Mononuclear cell (primary cell): ENCODE results near the gene ATAT1. TPM values are rescaled to one million over a fixed set of nuclear protein-coding genes. Genes with fewer than 3 reads are reported as not detected.
"Not testable (repeated sequence)": the region's sequence is repeated elsewhere in the genome, so short reads cannot be mapped to it uniquely, and the experiment has no call there.

ENCODE experiments used
- H3K27me3 ChIP-seq: 2 replicates; pipeline ENCODE4 v1.6.0; 2011; ENCODE audit warnings: low read length, control low read depth; ENCODE audit not compliant: insufficient read depth
- H3K4me1 ChIP-seq: 2 replicates; pipeline ENCODE4 v1.5.1; 2011; ENCODE audit warnings: mild to moderate bottlenecking, low read length, control low read depth; ENCODE audit not compliant: insufficient read depth
- H3K4me3 ChIP-seq: 2 replicates; pipeline ENCODE4 v1.5.1; 2011; ENCODE audit warnings: mild to moderate bottlenecking, low read length, moderate library complexity
- H3K9me3 ChIP-seq: 2 replicates; pipeline ENCODE4 v1.5.1; 2011; ENCODE audit warnings: low read depth, mild to moderate bottlenecking, control low read depth, low read length
- total RNA-seq: library from RNA; depleted of rRNA; stranded (reverse); fragments of >200 nt; gene quantifications from one replicate; pipeline ENCODE4 v1.2.3, GENCODE V29; 2012

ATAT1 gene
- total RNA-seq, 1 donor: 0.94 TPM

DNA sequence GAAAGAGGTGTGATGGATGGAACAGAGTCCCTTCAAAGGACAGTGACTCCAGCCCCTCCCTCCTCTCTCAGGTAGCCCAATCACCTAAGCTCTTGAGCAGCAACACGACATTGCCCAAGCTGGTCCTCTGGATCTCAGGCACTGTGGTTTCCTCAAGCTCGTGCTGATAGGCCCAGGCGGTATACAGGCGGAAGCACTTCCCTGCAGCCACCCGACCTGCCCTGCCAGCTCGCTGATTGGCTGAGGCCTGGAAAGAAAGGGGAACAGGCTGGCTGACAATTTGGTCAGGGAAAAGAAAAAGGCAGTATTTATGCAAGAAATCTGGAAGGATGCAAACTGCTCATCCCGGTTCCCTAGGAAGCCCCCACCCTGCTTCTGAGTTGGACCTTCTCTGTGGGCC, 29.8 kb downstream of the ATAT1 start:
- Histone ChIP-seq H3K4me1 (peaks cover 7% of the 10 kb centered on the region), H3K27me3 (no peaks in the 10 kb centered on the region), H3K4me3 (no peak overlapping the region), H3K9me3 (no peaks in the 10 kb centered on the region)

GRCh38 chr6:30657454-30657853, 30.8 kb downstream of the ATAT1 start:
- H3K9me3 ChIP-seq: no peaks in the 10 kb centered on the region
- H3K27me3 ChIP-seq: no peaks in the 10 kb centered on the region
- peaks cover 7% of the 10 kb centered on the region for H3K4me1 ChIP-seq
- no peak overlapping the region for H3K4me3 ChIP-seq

GRCh38 chr6:30657922-30658321, 31.2 kb downstream of the ATAT1 start:
- not testable (repeated sequence) for H3K4me3 ChIP-seq, H3K27me3 ChIP-seq, H3K9me3 ChIP-seq, H3K4me1 ChIP-seq

- H3K9me3 ChIP-seq: no peaks in the 10 kb centered on the region
Measured at GRCh38 chr6:30664994-30665767, 38.5 kb downstream of the ATAT1 start.

DNA sequence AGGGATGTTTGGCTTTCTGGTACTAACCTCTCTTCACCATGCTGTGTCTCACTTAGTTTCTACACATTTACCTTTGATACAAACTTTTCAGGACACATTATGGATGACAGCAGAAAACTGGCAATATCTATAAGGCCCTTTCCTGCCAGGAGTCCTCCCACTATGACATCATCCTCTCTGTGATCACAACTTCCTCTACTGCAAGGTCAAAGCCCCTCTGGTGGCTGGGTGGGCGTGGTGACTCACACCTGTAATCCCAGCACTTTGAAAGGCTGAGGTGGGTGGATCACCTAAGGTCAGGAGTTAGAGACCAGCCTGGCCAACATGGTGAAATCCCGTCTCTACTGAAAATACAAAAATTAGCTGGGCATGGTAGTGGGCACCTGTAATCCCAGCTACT, 39.6 kb downstream of the ATAT1 start:
- not testable (repeated sequence) for H3K4me1 ChIP-seq

More at GRCh38 chr6:30664994-30665767, 38.5 kb downstream of the ATAT1 start:
- no peak overlapping the region for H3K4me3 ChIP-seq
- no peaks in the 10 kb centered on the region for H3K27me3 ChIP-seq
- no peaks in the 10 kb centered on the region for H3K4me1 ChIP-seq

DNA sequence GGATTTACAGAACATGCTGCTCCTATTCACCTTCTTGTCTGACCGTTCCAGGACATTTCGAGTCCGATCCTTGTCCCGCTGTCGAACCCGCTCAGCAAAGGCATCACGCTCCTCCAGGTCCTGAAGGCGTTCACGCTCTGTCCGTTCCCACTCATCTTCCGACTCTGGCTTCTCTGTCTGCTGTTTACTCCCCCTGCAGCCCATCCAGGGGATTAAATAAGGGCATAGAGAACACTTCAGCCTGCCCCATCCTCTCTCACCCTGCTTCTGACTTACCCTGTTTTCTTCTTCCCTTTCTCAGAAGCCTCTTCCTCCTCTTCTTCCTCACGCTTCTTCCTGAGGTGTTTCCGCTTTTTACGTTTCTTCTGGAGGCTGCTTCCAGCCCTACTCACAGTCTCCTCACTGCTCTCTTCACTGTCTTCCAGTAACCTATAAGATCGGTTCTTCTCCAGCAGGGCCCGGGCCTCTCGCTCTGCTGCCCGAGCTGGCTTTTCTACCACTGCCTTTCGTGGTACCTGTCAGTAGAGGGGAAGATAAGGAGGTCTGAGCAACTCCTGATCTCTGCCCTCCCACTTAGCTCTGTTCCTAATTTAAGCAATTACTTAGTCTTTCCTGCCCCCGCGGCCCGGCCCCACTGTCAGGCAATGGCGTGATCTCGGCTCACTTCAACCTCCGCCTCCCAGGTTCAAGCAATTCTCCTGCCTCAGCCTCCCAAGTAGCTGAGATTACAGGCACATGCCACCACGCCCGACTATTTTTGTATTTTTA, 44.3 kb downstream of the ATAT1 start:
- no peaks in the 10 kb centered on the region for H3K9me3 ChIP-seq
- peaks cover 30% of the 10 kb centered on the region for H3K4me1 ChIP-seq
- H3K27me3 ChIP-seq: no peaks in the 10 kb centered on the region
- H3K4me3 ChIP-seq: no peak overlapping the region

More for the DNA sequence above, 39.6 kb downstream of the ATAT1 start:
- H3K4me3 ChIP-seq, H3K9me3 ChIP-seq, H3K27me3 ChIP-seq: not testable (repeated sequence)

- H3K27me3 ChIP-seq: no peaks in the 10 kb centered on the region
- H3K4me3 ChIP-seq: peak within 1 kb of the TSS; percentile 80
- peaks cover 39% of the 10 kb centered on the region for H3K4me1 ChIP-seq
- H3K9me3 ChIP-seq: no peaks in the 10 kb centered on the region
Measured at GRCh38 chr6:30672445-30673253, 46.0 kb downstream of the ATAT1 start, which contains the start of gene DHX16. DHX16 (minus strand) TSS chr6:30673006; CDS start chr6:30672841, 165 bp downstream.

GRCh38 chr6:30676660-30677285, 50.1 kb downstream of the ATAT1 start:
- Histone ChIP-seq H3K4me1 (peaks cover 65% of the 10 kb centered on the region), H3K27me3 (no peaks in the 10 kb centered on the region), H3K9me3 (no peaks in the 10 kb centered on the region), H3K4me3 (no peak overlapping the region)

GRCh38 chr6:30678964-30679726, 52.5 kb downstream of the ATAT1 start:
- Histone ChIP-seq H3K4me1 (peaks cover 49% of the 10 kb centered on the region), H3K9me3 (no peaks in the 10 kb centered on the region), H3K27me3 (no peaks in the 10 kb centered on the region), H3K4me3 (peak overlapping the region; percentile 94)

GRCh38 chr6:30679765-30680535, 53.3 kb downstream of the ATAT1 start:
- Histone ChIP-seq H3K27me3 (no peaks in the 10 kb centered on the region), H3K4me1 (peaks cover 49% of the 10 kb centered on the region), H3K4me3 (peak overlapping the region; percentile 94), H3K9me3 (no peaks in the 10 kb centered on the region)

DNA sequence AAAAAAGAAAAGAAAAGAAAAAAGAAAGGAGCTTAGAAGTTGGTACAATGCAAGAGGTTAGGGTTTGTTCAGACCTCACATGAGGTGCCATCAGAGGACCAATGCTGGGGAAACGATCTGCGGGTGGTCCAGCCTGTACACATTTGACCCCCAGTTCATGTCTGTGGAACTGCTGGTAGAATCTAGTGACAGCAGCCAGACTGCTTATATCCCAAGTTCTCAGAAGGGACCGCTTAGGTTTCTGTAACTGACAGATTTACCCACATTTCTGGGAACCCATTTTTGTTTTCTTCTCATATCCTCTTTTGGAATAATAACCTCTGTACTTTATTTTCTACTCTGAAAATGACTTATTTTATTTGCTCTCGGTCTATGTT, 55.1 kb downstream of the ATAT1 start:
- Histone ChIP-seq H3K9me3 (no peaks in the 10 kb centered on the region), H3K4me1 (peaks cover 48% of the 10 kb centered on the region), H3K4me3 (peak overlapping the region; percentile 94), H3K27me3 (no peaks in the 10 kb centered on the region)

DNA sequence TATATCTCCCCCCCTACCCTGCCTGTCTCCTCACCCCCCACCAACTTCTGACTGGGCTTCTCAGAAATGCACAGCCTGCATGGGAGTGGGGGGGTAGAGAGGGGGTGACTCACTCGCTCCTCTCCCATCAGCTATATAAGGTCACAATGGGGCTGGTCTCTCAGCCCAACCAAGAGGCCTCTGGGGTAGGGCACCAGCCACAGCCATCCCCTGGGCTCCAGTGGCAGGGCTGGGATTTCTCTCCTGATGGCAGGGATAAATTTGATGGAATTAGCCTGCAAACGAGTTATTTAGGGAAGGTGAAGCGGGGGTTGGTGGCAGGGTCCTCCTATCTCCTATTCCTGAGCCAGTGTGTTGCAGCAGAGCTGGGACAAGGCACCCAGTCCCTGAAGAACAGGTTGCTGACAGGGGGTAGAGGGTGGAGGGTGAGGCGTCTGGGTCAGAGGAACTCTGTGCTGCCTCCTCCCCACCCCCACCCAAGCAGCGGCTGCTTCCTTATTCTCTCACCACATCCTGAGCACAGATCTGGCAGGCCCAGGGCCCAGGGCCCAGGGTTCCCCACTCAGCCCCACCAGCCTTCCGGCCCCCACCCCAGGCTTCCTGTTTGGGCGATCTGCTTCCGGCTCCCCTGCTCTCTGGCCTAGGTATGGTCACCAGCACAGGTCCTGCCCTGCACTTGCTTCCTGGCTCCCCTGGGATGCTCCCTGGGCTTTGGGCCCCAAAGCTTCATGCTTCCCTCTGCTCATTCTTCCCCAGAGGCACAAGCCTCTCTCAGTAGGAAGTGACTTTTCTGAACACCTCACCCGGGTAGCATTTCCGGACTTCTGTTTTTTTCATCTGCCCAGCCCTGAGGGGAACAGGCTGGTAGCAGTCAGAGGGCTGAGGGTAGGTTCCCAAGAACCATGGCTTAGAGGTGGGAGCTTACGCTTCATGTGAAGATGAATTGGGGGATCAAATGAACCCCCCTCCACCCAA, 55.8 kb downstream of the ATAT1 start:
- peaks cover 42% of the 10 kb centered on the region for H3K4me1 ChIP-seq
- no peaks in the 10 kb centered on the region for H3K9me3 ChIP-seq
- H3K4me3 ChIP-seq: peak overlapping the region; percentile 94
- H3K27me3 ChIP-seq: no peaks in the 10 kb centered on the region
